GM18498 (cell line): ENCODE data around the gene IRAK1BP1.
"Not testable (repeated sequence)": the region's sequence is repeated elsewhere in the genome, so short reads cannot be mapped to it uniquely, and the experiment has no call there.

Experiments
- ATAC-seq: cut with Tn5 transposase; IDR thresholded peaks from one replicate; pipeline ENCODE4 v1.9.1; 2021; ENCODE audit warnings: mild to moderate bottlenecking, moderate library complexity; ENCODE audit not compliant: unreplicated experiment

Gene IRAK1BP1, protein sequence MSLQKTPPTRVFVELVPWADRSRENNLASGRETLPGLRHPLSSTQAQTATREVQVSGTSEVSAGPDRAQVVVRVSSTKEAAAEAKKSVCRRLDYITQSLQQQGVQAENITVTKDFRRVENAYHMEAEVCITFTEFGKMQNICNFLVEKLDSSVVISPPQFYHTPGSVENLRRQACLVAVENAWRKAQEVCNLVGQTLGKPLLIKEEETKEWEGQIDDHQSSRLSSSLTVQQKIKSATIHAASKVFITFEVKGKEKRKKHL

GRCh38 chr6:78867370-78868040 is at the start of gene IRAK1BP1:
Gene IRAK1BP1, plus strand, starts transcription at chr6:78867551. Its CDS starts 26 bp downstream, at chr6:78867577.
- peak; percentile 98 for ATAC-seq

DNA sequence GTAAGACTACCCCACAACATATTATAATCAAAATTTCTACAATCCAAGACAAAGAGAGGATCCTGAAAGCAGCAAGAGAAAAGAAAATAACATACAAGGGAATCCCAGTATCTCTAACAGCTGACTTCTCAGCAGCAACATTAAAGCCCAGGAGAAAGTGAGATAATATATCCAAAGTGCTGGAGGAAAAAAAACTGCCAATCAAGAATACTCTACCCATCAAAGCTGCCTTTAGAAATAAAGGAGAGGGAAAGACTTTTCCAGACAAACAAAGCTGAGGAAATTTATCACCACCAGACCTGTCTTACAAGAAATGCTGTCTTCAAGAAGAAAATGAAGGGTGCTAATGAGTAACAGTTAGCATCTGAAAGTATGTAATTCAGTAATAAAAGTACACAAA is 43.3 kb upstream of the IRAK1BP1 start:
- ATAC-seq = no peak

GRCh38 chr6:78829407-78829806 is 37.9 kb upstream of the IRAK1BP1 start:
- ATAC-seq = no peak

- ATAC-seq = no peak
These were observed 36.5 kb upstream of the IRAK1BP1 start for GRCh38 chr6:78830805-78831204.

GRCh38 chr6:78831492-78831891 is 35.9 kb upstream of the IRAK1BP1 start:
- no peak for ATAC-seq

DNA sequence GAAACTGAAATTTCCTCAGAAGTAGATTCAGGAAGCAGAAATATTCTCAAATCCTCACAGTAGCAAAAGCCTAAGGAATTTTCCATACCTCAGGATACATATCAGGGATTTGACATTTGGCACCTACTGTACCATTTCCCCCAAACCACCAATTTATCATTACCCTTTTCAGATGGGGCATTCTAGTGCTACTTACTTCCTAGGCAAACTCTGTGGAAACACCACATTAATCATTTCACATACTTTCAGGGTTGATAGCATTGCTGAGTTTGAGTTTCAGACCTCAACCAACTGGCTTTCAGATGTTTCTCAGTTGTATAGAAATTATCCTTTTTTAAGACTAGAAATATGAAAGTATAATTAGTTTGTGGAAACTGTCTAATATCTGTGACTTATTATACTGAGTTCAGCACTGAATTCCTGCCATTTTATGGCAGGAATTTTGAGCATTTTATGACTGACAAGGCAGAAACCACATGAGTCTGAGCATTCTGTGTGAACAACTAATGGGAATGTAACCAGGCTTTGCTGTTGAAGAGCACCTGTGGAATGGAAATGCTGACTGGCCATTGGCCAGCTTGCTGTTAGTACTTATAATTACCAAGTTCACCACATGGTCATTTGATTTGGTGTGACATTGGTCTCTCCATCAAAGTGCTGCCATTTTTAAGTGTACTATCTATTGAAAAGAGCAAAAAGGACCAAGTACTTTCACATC is 35.1 kb upstream of the IRAK1BP1 start:
- ATAC-seq = peak; percentile 63

DNA sequence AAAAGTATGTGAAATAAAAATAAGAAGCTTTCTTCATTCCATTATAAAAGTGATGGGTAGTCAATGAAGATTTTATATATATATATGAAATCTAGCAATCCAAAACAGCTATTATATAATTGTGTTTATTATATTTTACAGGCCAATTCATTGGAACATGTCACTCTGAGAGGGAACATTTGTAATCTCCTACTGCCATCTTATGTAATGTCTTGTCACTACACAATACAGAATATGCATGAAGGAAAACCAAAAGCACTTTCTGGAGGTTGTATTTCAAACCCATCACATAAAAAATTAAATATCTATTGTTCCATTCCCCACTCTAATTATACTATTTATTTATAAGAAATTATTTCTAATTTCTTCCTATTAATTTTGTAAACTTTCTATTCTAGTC is 31.5 kb upstream of the IRAK1BP1 start:
- ATAC-seq = no peak

- ATAC-seq = no peak
These were observed 30.8 kb upstream of the IRAK1BP1 start for GRCh38 chr6:78836598-78836997.

- no peak for ATAC-seq
These were observed 26.2 kb upstream of the IRAK1BP1 start for GRCh38 chr6:78841111-78841510.

GRCh38 chr6:78842953-78843352 is 24.4 kb upstream of the IRAK1BP1 start:
- no peak for ATAC-seq

DNA sequence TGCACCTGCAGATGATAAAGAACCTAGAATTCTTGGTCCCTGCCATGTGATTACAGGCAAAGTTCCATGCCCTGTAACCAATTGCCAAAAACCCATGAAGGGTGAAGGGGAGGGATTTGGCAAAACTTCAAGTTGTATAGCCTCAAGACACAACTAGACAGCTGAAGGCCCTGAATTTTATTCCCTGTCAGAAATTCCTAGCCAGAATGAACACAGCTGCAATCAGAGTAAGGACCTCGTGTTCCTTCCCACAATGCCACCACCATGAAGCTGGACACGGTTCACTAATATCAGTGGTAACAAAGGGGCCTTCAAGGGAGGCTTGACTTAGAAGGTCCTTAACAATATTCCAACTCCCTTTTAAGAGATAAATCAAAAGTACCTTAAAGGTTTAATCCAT is 22.5 kb upstream of the IRAK1BP1 start:
- ATAC-seq = no peak

GRCh38 chr6:78845567-78845966 is 21.8 kb upstream of the IRAK1BP1 start:
- no peak for ATAC-seq

- ATAC-seq = no peak
These were observed 16.7 kb upstream of the IRAK1BP1 start for GRCh38 chr6:78850621-78851020.

GRCh38 chr6:78851156-78851555 is 16.2 kb upstream of the IRAK1BP1 start:
- ATAC-seq = no peak

- ATAC-seq = no peak
These were observed 12.8 kb upstream of the IRAK1BP1 start for GRCh38 chr6:78854546-78854945.

GRCh38 chr6:78858339-78858938 is 8.9 kb upstream of the IRAK1BP1 start:
- ATAC-seq = not testable (repeated sequence)

- no peak for ATAC-seq
These were observed 5.8 kb upstream of the IRAK1BP1 start for GRCh38 chr6:78861509-78861908.

DNA sequence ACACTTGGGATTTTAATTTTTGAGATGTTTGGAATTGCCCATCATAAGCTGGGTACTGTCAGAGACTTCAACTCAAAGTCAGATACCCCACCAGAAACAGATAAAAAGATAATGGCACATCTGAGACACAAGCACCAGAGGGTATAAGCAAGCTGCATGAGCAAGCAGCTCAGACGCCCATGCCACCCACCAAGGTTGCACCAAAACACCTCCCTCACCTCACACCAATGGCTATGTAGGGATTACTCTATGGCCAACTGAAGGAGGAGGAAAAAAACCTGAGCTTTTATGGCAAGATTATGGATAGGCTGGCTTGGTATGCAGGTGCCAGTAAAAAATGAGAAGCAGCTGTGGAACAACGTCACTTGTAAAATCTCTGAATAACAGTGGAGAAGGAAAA is 3.8 kb upstream of the IRAK1BP1 start:
- no peak for ATAC-seq

- no peak for ATAC-seq
These were observed 2.4 kb upstream of the IRAK1BP1 start for GRCh38 chr6:78864957-78865356.

DNA sequence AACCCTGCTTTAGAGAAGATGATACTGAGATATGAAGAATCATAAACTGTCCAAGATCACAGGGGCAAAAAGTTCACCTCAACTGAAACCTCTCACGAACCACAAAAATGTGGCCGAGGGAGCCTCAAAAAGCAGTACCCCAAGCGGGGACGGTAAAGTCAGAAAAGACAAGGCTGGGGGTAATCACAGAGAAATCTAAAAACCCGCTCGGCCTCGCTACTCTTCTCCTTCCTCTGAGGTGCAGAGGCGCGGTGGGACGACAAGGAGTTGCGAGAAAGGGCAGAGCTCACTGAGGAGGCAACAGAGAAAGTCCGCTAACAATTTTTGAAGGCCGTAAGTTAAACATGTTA is 356 bp upstream of the IRAK1BP1 start:
- ATAC-seq = peak; percentile 45

DNA sequence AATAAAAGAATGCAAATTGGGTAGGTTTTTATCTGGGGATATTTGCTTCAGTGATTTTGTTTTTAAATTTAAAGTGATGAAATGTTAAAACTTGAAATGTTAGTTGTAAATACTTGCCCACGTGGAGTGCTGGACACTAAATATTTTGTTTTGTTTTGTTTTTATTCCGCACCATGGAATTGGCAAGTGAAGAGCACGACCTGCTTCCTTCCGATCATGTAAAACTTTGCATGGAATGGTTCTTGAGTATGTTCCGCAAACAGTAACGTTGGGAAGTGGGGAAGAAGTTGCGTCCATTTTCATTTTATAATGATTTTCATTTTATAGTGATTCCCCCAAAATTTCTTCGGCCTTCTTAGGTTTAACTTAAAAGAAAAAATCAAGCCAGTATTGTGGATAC is 765 bp downstream of the IRAK1BP1 start:
- no peak for ATAC-seq

- no peak for ATAC-seq
These were observed 8.2 kb downstream of the IRAK1BP1 start for GRCh38 chr6:78875505-78875904.
